Ishikawa (cell line): ENCODE results near the gene TTC9B.

ENCODE experiments used
- CEBPB ChIP-seq: IDR thresholded peaks from 2 replicates; pipeline ENCODE4 v1.6.1; 2012
- CREB1 ChIP-seq: IDR thresholded peaks from 2 replicates; pipeline ENCODE4 v1.6.1; 2012; ENCODE audit warnings: low read depth
- EGR1 ChIP-seq: IDR thresholded peaks from 2 replicates; pipeline ENCODE4 v1.6.1; 2012
- EP300 ChIP-seq: IDR thresholded peaks from 2 replicates; pipeline ENCODE4 v1.6.1; 2012; ENCODE audit warnings: borderline replicate concordance
- FOXM1 ChIP-seq: IDR thresholded peaks from 2 replicates; pipeline ENCODE4 v1.6.1; 2012; ENCODE audit warnings: low read depth, borderline replicate concordance
- NFIC ChIP-seq: IDR thresholded peaks from 2 replicates; pipeline ENCODE4 v1.6.1; 2012
- RAD21 ChIP-seq: IDR thresholded peaks from 2 replicates; pipeline ENCODE4 v1.6.1; 2012; ENCODE audit warnings: low read depth
- TAF1 ChIP-seq: IDR thresholded peaks from 2 replicates; pipeline ENCODE4 v1.6.1; 2012; ENCODE audit warnings: low read depth, mild to moderate bottlenecking
- TCF12 ChIP-seq: IDR thresholded peaks from 2 replicates; pipeline ENCODE4 v1.6.1; 2012; ENCODE audit warnings: low read depth
- TEAD4 ChIP-seq: IDR thresholded peaks from 2 replicates; pipeline ENCODE4 v1.6.1; 2012
- YY1 ChIP-seq: IDR thresholded peaks from 2 replicates; pipeline ENCODE4 v1.6.1; 2012; ENCODE audit warnings: low read depth
- TF ChIP-seq, protein P1 (sequence below): IDR thresholded peaks from 2 replicates; pipeline ENCODE4 v1.6.1; 2012; ENCODE audit warnings: low read depth, mild to moderate bottlenecking
- TF ChIP-seq, protein P2 (sequence below): IDR thresholded peaks from 2 replicates; pipeline ENCODE4 v1.6.1; 2012
- TF ChIP-seq, protein P3 (sequence below): IDR thresholded peaks from 2 replicates; pipeline ENCODE4 v1.6.1; 2012

TTC9B gene

DNA sequence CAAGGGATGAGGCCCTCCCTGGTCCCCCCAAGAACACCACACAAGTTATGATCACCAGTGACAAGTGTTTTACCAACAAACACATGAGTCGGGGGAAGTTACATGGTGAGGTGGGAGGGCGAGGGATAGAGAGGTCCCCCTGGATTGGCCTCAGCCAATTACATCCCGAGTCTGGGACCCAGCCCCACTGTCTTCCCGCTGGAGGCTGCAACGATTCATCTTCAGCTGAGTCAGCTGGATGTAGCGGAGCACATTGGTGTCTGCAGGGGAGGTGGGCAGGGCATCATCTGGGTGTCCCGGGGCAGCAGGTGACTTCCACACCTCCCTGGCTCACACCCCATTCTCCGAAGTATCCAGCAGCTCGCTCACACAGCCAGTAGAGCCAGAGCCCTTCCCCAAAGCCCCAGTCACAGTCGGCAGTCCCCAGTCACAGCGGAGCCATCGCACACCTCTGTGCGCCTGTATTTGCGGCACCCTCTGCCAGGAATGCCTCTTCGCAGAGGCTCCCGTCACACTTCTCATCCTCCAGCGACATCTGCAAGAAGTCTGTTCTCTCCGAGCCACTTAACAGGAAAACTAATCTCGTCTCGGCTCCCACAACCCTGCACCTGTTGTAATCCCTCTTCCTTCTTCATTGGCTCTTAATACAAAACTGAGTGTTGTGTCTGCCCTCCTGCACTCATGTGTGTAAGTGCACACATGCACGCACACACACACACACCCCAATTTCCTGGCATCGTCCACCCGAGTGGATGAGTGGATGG lies 2.0 kb downstream of the TTC9B start:
- TF ChIP-seq RAD21 (no peak), TAF1 (no peak), FOXM1 (no peak)

DNA sequence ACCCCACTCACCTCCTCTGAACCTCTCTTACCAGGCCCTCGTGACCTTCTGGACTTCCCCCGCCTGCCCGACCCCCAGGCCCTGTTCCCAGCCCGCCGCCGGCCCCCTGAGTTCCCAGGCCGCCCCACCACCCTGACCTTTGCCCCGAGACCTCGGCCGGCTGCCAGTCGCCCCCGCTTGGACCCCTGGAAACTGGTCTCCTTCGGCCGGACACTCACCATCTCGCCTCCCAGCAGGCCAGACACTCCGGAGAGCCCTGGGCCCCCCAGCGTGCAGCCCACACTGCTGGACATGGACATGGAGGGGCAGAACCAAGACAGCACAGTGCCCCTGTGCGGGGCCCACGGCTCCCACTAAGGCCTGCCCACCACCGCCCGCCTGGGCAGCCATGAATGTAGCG lies 3.2 kb downstream of the TTC9B start:
- TF ChIP-seq TAF1 (no peak), EP300 (no peak), YY1 (no peak)
- TF ChIP-seq, protein P1, sequence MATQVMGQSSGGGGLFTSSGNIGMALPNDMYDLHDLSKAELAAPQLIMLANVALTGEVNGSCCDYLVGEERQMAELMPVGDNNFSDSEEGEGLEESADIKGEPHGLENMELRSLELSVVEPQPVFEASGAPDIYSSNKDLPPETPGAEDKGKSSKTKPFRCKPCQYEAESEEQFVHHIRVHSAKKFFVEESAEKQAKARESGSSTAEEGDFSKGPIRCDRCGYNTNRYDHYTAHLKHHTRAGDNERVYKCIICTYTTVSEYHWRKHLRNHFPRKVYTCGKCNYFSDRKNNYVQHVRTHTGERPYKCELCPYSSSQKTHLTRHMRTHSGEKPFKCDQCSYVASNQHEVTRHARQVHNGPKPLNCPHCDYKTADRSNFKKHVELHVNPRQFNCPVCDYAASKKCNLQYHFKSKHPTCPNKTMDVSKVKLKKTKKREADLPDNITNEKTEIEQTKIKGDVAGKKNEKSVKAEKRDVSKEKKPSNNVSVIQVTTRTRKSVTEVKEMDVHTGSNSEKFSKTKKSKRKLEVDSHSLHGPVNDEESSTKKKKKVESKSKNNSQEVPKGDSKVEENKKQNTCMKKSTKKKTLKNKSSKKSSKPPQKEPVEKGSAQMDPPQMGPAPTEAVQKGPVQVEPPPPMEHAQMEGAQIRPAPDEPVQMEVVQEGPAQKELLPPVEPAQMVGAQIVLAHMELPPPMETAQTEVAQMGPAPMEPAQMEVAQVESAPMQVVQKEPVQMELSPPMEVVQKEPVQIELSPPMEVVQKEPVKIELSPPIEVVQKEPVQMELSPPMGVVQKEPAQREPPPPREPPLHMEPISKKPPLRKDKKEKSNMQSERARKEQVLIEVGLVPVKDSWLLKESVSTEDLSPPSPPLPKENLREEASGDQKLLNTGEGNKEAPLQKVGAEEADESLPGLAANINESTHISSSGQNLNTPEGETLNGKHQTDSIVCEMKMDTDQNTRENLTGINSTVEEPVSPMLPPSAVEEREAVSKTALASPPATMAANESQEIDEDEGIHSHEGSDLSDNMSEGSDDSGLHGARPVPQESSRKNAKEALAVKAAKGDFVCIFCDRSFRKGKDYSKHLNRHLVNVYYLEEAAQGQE = no peak

DNA sequence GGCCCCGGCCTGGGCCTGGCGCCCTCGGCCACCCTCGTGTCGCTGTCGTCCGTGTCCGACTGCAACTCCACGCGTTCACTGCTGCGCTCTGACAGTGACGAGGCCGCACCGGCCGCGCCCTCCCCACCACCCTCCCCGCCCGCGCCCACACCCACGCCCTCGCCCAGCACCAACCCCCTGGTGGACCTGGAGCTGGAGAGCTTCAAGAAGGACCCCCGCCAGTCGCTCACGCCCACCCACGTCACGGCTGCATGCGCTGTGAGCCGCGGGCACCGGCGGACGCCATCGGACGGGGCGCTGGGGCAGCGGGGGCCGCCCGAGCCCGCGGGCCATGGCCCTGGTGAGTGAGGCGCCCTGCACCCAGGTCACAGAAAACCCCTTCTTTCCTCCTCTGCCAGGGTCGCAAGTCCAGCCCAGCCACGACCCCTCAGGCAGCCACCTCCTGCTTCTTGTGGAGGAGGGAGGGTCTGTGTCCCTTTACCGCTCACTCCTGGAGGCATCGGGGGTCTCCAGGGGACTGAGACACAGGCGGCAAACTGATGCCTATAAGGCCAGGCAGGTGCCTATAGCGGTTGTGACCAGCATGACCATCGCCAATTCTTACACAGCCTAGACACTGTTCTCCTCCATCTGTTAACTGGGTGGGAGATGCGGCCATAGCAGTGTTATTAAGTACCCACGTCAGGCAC lies 4.2 kb downstream of the TTC9B start:
- TF ChIP-seq TEAD4 = no peak
- TF ChIP-seq, protein P2, sequence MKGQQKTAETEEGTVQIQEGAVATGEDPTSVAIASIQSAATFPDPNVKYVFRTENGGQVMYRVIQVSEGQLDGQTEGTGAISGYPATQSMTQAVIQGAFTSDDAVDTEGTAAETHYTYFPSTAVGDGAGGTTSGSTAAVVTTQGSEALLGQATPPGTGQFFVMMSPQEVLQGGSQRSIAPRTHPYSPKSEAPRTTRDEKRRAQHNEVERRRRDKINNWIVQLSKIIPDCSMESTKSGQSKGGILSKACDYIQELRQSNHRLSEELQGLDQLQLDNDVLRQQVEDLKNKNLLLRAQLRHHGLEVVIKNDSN = no peak

DNA sequence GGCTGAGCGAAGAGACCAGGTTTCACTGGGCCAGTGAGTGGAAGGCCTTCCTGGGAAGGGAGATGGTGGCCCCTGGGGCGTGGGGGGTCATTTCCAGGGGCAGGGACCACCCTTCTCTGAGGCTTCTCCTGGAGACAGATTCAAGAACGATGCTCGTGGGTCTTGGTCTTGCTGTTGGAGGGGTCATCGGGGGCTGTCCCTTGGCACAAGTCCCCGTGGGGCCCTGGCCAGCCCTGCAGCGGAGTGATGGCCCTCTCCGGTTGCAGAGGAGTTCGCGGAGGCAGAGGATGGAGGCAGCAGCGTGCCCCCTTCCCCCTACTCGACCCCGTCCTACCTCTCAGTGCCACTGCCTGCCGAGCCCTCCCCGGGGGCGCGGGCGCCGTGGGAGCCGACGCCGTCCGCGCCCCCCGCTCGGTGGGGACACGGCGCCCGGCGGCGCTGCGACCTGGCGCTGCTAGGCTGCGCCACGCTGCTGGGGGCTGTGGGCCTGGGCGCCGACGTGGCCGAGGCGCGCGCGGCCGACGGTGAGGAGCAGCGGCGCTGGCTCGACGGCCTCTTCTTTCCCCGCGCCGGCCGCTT lies 4.8 kb downstream of the TTC9B start:
- TF ChIP-seq, protein P1 = no peak
- TF ChIP-seq TEAD4 (no peak), RAD21 (no peak), YY1 (no peak), TAF1 (no peak), EGR1 (no peak), TCF12 (no peak), EP300 (no peak), FOXM1 (no peak), NFIC (no peak), CEBPB (no peak)
- TF ChIP-seq, protein P2 = no peak
- TF ChIP-seq, protein P3, sequence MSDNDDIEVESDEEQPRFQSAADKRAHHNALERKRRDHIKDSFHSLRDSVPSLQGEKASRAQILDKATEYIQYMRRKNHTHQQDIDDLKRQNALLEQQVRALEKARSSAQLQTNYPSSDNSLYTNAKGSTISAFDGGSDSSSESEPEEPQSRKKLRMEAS = no peak

DNA sequence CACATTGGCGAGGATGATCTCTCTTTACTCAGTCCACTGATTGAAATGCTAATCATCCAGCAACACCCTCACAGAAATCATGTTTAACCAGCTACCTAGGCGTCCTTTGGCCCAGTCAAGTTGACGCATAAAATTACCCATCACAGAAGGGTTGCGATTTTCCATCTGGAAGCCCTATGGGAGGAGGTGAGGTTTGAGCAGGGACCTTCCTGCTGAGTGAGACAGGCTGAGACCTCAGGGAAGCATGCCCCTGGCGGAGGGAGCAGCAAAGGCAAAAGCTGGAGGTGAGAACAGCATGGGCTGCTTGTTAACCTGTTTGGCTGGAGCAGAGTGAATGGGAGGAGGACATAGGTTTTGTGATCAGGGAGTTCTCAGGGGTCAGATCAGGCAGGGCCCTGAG lies 7.3 kb downstream of the TTC9B start:
- TF ChIP-seq FOXM1 (no peak), NFIC (no peak)
- TF ChIP-seq, protein P3 = no peak
- TF ChIP-seq, protein P2 = no peak

DNA sequence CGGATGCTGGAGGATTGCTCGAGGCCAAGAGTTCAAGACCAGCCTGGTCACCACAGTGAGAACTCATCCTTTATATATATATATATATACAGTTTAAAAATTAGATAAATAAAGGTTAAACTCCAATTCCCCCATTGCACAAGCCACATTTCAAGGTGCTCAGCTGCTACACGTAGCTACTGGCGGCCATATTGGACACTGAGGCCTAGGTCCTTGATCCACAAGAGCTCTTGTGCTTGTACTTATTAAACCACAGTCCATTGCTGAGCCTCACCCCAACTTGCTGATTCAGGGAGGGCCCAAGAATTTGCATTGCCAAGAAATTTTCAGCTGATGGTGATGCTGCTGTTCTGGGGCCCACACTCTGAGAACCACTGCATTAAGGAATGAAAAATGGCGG lies 9.6 kb downstream of the TTC9B start:
- TF ChIP-seq TAF1 (no peak), TCF12 (no peak), CEBPB (no peak), CREB1 (no peak), TEAD4 (no peak), YY1 (no peak)
- TF ChIP-seq, protein P2 = no peak
- TF ChIP-seq, protein P1 = no peak
